Glomerular visceral epithelial cell (primary cell): Measurements from ENCODE around the gene PSMA4.
"Not testable (repeated sequence)": the region's sequence is repeated elsewhere in the genome, so short reads cannot be mapped to it uniquely, and the experiment has no call there.

Source experiments
- DNase-seq: peaks from one replicate; pipeline ENCODE4 v3.0.0-alpha.2; 2016; ENCODE audit errors: extremely low spot score

The PSMA4 gene

GRCh38 chr15:78540141-78540870 lies at the start of gene PSMA4:
Gene PSMA4 (plus strand): TSS chr15:78540444. CDS start chr15:78541928, 1,484 bp downstream.
- peak; percentile 88 for DNase-seq

DNA sequence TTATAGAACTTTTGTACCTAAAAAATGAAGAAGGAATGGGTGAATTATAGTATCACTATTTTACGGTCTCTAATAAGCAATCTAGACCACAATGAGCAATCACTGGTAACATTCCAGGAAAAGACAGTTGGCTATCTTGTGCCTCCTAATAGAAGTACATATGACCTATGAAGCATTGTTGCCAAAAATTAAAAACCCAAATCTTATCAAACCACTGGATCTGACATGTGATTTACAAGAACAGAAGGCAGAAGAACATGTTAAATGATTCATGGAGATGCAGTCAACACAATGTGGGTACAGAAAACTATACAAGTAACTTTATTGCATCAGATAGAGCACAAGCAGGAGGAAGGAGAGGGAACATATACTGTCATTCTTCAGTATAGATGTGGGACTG lies 47.4 kb upstream of the PSMA4 start:
- no peak for DNase-seq

- DNase-seq: no peak
Observed at GRCh38 chr15:78501857-78502256, 38.4 kb upstream of the PSMA4 start.

DNA sequence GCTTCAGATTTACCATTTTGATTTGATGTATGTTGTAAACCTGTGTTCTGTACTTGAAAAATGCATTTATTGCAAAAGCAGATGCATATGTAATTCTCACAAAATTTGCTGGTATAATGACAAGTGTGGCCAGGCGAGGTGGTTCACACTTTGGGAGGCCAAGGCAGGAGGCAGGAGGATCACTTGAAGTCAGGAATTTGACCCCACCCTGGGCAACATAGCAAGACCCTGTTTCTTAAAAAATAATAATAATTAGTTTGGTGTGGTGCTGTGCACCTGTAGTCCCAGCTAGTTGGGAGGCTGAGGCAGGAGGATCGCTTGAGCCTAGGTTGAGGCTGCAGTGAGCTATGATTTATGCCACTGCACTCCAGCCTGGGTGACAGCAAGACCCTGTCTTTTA lies 37.6 kb upstream of the PSMA4 start:
- no peak for DNase-seq

- peak; percentile 97 for DNase-seq
Observed at GRCh38 chr15:78506971-78507830, 33.0 kb upstream of the PSMA4 start, which contains the start of gene HYKK. Gene HYKK (plus strand): TSS chr15:78507577. CDS start chr15:78513089, 5,512 bp downstream.

DNA sequence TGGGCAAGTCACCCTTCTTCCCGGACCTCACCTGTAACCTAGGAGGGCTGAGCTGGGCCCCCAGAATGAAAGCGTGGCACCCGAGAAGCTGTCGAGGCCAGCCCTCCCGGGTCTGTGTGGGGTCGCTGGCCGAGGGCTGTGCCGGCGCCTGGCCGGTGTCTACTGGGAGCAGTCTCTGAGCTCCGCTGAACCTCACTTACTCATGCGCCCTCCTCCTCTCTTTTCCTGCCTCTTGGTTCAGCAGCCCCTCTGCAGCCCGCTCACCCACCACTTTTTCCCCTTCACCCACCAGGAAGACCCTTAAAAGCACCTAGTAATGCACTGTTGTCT lies 32.4 kb upstream of the PSMA4 start:
- DNase-seq: no peak

DNA sequence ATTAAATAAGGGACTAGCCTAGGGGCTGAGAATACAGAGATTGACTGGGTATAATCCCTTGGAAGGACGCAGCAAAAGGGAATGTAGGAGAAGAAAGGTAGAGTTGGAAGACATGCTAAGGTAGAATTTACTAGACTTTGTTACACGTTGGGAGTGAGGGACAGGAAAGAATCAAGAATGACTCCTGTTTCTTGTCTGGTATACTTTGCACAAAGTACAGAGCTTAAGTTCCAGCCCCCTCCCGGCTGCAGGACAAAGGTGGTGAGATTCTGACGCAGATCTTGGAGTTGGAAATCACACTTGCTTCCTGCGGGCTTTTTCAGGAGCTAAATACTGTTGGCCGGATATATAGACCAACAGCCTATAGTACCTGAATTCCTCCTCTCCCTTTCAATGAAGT lies 32.0 kb upstream of the PSMA4 start:
- DNase-seq: peak; percentile 2

- DNase-seq: no peak
Observed at GRCh38 chr15:78509726-78510312, 30.4 kb upstream of the PSMA4 start.

DNA sequence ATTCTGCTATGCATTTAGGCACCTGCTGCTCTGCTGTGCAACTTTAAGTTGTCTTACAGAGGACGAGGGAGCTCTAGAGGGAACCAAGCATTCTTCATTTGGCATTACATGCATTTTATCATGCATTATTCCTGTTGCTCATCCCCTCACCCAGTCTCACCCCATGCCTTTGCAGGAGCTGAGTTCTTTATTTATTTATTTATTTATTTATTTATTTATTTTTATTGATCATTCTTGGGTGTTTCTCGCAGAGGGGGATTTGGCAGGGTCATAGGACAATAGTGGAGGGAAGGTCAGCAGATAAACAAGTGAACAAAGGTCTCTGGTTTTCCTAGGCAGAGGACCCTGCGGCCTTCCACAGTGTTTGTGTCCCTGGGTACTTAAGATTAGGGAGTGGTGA lies 20.2 kb upstream of the PSMA4 start:
- DNase-seq: not testable (repeated sequence)

GRCh38 chr15:78524230-78524629 lies 16.0 kb upstream of the PSMA4 start:
- no peak for DNase-seq

DNA sequence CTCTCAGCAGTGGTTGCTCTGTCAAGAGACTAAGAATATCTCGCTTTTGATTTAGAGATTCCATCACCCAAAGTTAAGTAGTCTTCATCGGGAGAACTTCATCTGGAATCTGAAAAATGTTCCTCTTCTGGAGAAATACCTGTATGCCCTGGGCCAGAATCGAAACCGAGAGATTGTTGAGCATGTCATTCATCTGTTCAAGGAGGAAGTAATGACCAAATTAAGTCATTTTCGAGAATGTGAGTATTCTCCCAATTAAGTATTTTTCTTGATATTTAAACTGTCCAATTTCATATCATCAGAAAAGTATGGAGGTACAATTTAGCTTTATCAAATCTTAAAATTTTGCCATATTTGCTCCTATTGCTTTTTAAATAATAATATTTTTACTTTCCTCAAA lies 12.9 kb upstream of the PSMA4 start:
- no peak for DNase-seq

- no peak for DNase-seq
Observed at GRCh38 chr15:78533331-78533730, 6.9 kb upstream of the PSMA4 start.

DNA sequence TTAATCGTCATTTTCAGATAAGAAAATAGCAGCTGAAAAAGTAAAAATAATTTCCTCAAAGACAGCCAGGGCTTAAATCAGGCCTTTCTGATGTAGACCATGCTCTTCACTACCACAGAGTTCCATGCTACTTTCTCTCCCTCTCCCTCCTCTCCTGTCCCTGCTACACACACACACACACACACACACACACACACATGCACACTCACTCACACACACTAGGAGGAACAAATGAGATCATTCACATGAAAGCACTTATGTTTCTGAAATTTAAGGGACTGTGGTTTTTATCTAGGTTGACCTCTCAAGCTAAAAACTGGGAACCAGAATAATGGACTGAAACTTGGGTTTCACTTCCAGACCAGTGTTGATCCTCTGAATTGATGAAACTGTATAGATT lies 4.1 kb upstream of the PSMA4 start:
- DNase-seq: peak; percentile 13

GRCh38 chr15:78537266-78537905 lies 2.9 kb upstream of the PSMA4 start:
- no peak for DNase-seq

DNA sequence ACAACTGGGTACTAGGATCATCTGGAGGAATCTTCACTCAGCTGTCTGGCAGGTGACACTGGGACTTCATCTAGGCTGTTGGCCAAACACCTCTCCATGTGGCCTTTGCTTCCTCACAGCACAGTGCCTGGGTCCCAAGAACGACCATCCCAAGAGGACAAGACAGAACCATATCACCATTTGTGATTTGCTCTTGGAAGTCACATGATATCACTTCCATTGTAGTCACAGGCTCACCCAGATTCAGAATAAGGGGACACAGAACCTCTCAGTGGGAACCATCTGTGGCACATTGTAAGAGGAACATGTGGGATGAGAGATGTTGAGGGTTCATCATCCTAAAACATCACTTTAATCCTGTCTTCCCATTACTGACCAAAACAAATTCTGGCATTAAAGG lies 1.9 kb upstream of the PSMA4 start:
- DNase-seq: no peak

DNA sequence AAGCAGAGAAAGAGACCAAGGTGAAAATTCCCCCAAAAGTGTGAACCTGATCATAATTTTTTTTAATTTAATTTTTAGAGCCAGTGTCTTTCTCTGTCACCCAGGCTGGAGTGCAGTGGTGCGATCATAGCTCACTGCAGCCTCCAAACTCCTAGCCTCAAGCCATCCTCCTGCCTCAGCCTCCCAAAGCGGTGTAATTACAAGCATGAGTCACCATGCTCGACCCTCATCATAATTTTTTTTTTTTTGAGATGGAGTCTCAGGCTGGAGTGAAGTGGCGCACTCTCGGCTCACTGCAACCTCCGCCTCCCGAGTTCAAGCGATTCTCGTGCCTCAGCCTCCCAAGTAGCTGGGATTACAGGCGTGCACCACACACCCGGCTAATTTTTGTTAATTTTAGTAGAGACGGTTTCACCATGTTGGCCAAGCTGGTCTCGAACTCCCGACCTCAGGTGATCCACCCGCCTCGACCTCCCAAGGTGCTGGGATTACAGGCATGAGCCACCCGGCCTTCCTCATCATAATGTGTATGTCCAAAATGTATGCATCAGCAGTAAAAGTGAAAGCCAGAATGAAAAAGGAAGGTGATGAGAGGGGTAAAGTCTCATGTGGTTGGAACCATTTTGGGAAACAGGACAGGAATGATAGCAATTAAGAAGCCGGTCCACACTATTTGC lies 642 bp upstream of the PSMA4 start:
- DNase-seq: not testable (repeated sequence)

GRCh38 chr15:78540871-78541743 lies 863 bp downstream of the PSMA4 start:
- peak; percentile 1 for DNase-seq

GRCh38 chr15:78541744-78542034 lies 1.4 kb downstream of the PSMA4 start:
- no peak for DNase-seq

GRCh38 chr15:78542647-78543046 lies 2.4 kb downstream of the PSMA4 start:
- no peak for DNase-seq

GRCh38 chr15:78550194-78550593 lies 9.9 kb downstream of the PSMA4 start:
- DNase-seq: no peak

- DNase-seq: no peak
Observed at GRCh38 chr15:78550815-78551214, 10.6 kb downstream of the PSMA4 start.
